B cell (primary cell): ENCODE results near the gene NLGN4X. TPM values are rescaled to one million over a fixed set of nuclear protein-coding genes. Genes with fewer than 3 reads are reported as not detected.

Experiments
- ATAC-seq: fragments of 200-7000 bp; cut with Tn5 transposase; one replicate; pipeline ENCODE4 v1.10.0; 2021; ENCODE audit warnings: low read depth, mild to moderate bottlenecking, moderate number of reproducible peaks, moderate library complexity
- CTCF ChIA-PET: fragments of 350-600 bp; sonication (Branson Sonifier 250); formaldehyde crosslinking; loops from one replicate; lab custom pipeline; 2021; ENCODE audit warnings: antibody characterized with exemption, inconsistent platforms; lab: Charles Lee
- POLR2A ChIA-PET: fragments of 350-600 bp; sonication (Branson Sonifier 250); formaldehyde crosslinking; loops from one replicate; lab custom pipeline; 2021; ENCODE audit warnings: antibody characterized with exemption; lab: Charles Lee
- DNase-seq: peaks from one replicate; pipeline ENCODE4 v3.0.0; 2013
- H2AFZ ChIP-seq: 2 replicates; pipeline ENCODE4 v1.6.1; 2012; ENCODE audit warnings: mild to moderate bottlenecking, low read depth, low read length; ENCODE audit not compliant: insufficient read depth, poor library complexity, severe bottlenecking
- H3K27ac ChIP-seq, 2 donors: 1 replicate in 1 of 2; 2 replicates in 1 of 2; pipeline ENCODE4 v1.5.1; 2012 to 2013; ENCODE audit warnings: low read length in 2 of 2, mild to moderate bottlenecking in 2 of 2, moderate library complexity in 1 of 2
- H3K27me3 ChIP-seq, 4 experiments: fragments of 200-600 bp in 1 of 4; sonication (generic) in 1 of 4; replicated peaks in 1 of 4; 1 replicate in 2 of 4; 2 replicates in 2 of 4; pipeline versions ENCODE4 v1.6.1 to v1.7.0; 2013 to 2016; ENCODE audit warnings: low read length in 3 of 4, mild to moderate bottlenecking in 2 of 4, mixed read lengths in 1 of 4, moderate library complexity in 1 of 4; ENCODE audit not compliant: insufficient read depth in 4 of 4, control insufficient read depth in 3 of 4; ENCODE audit errors: control extremely low read depth in 1 of 4
- H3K36me3 ChIP-seq, 2 experiments: replicated peaks in 1 of 2; 1 replicate in 1 of 2; 2 replicates in 1 of 2; pipeline versions ENCODE4 v1.6.1 to v1.7.1; 2013; ENCODE audit warnings: low read length in 1 of 2; ENCODE audit not compliant: insufficient read depth in 2 of 2, control insufficient read depth in 1 of 2; ENCODE audit errors: control extremely low read depth in 1 of 2, extremely low read depth in 1 of 2
- H3K4me1 ChIP-seq, 2 donors: fragments of 200-600 bp in 1 of 2; sonication (generic) in 1 of 2; 1 replicate in 1 of 2; 2 replicates in 1 of 2; pipeline versions ENCODE4 v1.5.1 to v1.6.1; 2013 to 2017; ENCODE audit warnings: low read length in 2 of 2; ENCODE audit not compliant: control insufficient read depth in 2 of 2, insufficient read depth in 2 of 2
- H3K4me2 ChIP-seq: replicated peaks from 2 replicates; pipeline ENCODE3; 2012; ENCODE audit warnings: mild to moderate bottlenecking, low read depth, low read length; ENCODE audit not compliant: poor library complexity, severe bottlenecking
- H3K4me3 ChIP-seq, 5 experiments: fragments of 200-600 bp in 1 of 5; sonication (generic) in 1 of 5; 1 replicate in 3 of 5; 2 replicates in 2 of 5; pipeline versions ENCODE4 v1.5.1 to v1.7.0; 2011 to 2016; ENCODE audit warnings: low read length in 4 of 5, mild to moderate bottlenecking in 4 of 5, low read depth in 2 of 5, control low read depth in 1 of 5, moderate library complexity in 1 of 5; ENCODE audit not compliant: insufficient read depth in 1 of 5; ENCODE audit errors: control extremely low read depth in 1 of 5, extremely low read depth in 1 of 5
- H3K79me2 ChIP-seq: fragments of 200-600 bp; sonication (generic); one replicate; pipeline ENCODE4 v1.6.0; 2016; ENCODE audit warnings: low read length; ENCODE audit not compliant: control insufficient read depth, insufficient read depth
- H3K9ac ChIP-seq: fragments of 200-600 bp; sonication (generic); 2 replicates; pipeline ENCODE4 v1.6.1; 2017; ENCODE audit warnings: mild to moderate bottlenecking, low read length, moderate library complexity
- H3K9me3 ChIP-seq, 3 donors: one replicate each; pipeline versions ENCODE4 v1.6.1 to v1.7.1; 2013; ENCODE audit warnings: low read length in 2 of 3; ENCODE audit not compliant: control insufficient read depth in 2 of 3, insufficient read depth in 1 of 3; ENCODE audit errors: control extremely low read depth in 1 of 3
- H4K20me1 ChIP-seq: 2 replicates; pipeline ENCODE4 v1.6.0; 2012; ENCODE audit warnings: mild to moderate bottlenecking, low read length; ENCODE audit not compliant: insufficient read depth, control insufficient read depth, poor library complexity, severe bottlenecking
- H3K27ac Mint-ChIP-seq: one replicate; pipeline ENCODE4 v1.8.0; 2021; ENCODE audit warnings: mixed read lengths
- H3K27me3 Mint-ChIP-seq: one replicate; pipeline ENCODE4 v1.8.0; 2021; ENCODE audit warnings: mixed read lengths
- H3K4me1 Mint-ChIP-seq: one replicate; pipeline ENCODE4 v1.8.0; 2021; ENCODE audit warnings: mixed read lengths
- H3K4me3 Mint-ChIP-seq: one replicate; pipeline ENCODE4 v1.8.0; 2021; ENCODE audit warnings: mixed read lengths
- H3K9me3 Mint-ChIP-seq: one replicate; pipeline ENCODE4 v1.8.0; 2022; ENCODE audit warnings: mixed read lengths; ENCODE audit not compliant: insufficient read depth
- CTCF ChIP-seq: fragments of 200-600 bp; IDR thresholded peaks from one replicate; pipeline ENCODE4 v1.8.0; 2022; ENCODE audit warnings: antibody characterized with exemption, mild to moderate bottlenecking
- EZH2 ChIP-seq: IDR thresholded peaks from 2 replicates; pipeline ENCODE4 v1.6.1; 2012; ENCODE audit warnings: borderline replicate concordance, low read depth, mild to moderate bottlenecking, moderate library complexity, low read length; ENCODE audit not compliant: insufficient read depth, poor library complexity, severe bottlenecking
- WGBS: methylation state at CpG from one replicate; pipeline ENCODE4 v1.1.5; 2013; ENCODE audit warnings: missing lambda C conversion rate; ENCODE audit not compliant: insufficient coverage; 5-methylcytosine and 5-hydroxymethylcytosine counted together
- intact Hi-C: fragments of 100-400 bp; cut with micrococcal nuclease; formaldehyde crosslinking; loops from one replicate; pipeline ENCODE4 v1.10.0; 2022
- polyA plus RNA-seq: library from polyadenylated mRNA; depleted of rRNA; stranded (reverse); fragments of >200 nt; gene quantifications from 2 replicates; pipeline ENCODE4 v1.2.3, GENCODE V29; 2012
- total RNA-seq, 2 donors: library from RNA; stranded (reverse); fragments of 120-200 nt in 1 of 2; gene quantifications; 1 replicate in 1 of 2; 2 replicates in 1 of 2; pipeline versions ENCODE4 v1.2.3 to v1.2.4, GENCODE V29; 2013 to 2022

NLGN4X gene
- total and polyA plus RNA-seq, 2 donors (not counting 1 experiment from before 2014, with no cell fraction given), result 0.09 to 0.34 TPM

- Histone ChIP-seq H3K79me2 (no peaks in the 10 kb centered on the region), H3K4me2 (peak overlapping the region; percentile 47), H2AFZ (peak overlapping the region; percentile 22)
Observed at GRCh38 chrX:6226596-6227452, 1.8 kb downstream of the NLGN4X start.

More at GRCh38 chrX:6226596-6227452, 1.8 kb downstream of the NLGN4X start:
- H3K4me3 Mint-ChIP-seq, result no peak overlapping the region
- H3K4me3 ChIP-seq, result peak overlapping the region in 3 of 5 experiments; percentile 2 to 42 (median 36)
- WGBS, result 3% methylated on average over 34 of the region's 65 CpGs
- H3K27me3 ChIP-seq, result peaks cover 0 to 17% (median 7%) of the 10 kb centered on the region in 4 experiments
- H3K4me1 Mint-ChIP-seq, result peaks cover 2% of the 10 kb centered on the region
- H3K27ac Mint-ChIP-seq, result no peak overlapping the region
- no peaks in the 10 kb centered on the region for H3K9me3 ChIP-seq
- intact Hi-C loops, result no loop called here
- no peak overlapping the region for H3K27ac ChIP-seq
- no peaks in the 10 kb centered on the region for H3K36me3 ChIP-seq
- no peaks in the 10 kb centered on the region for H3K9me3 Mint-ChIP-seq
- no peak for ATAC-seq
- peaks cover 21% of the 10 kb centered on the region for H3K27me3 Mint-ChIP-seq
- ChIA-PET CTCF (no interaction called here), POLR2A (no interaction called here)
- H4K20me1 ChIP-seq, result no peaks in the 10 kb centered on the region
- no peak for DNase-seq
- H3K9ac ChIP-seq, result peak overlapping the region; percentile 39
- H3K4me1 ChIP-seq, result peaks cover 0 to 14% of the 10 kb centered on the region in 2 donors
- TF ChIP-seq EZH2 (no peak), CTCF (no peak)
